HG03175 (cell line): Measurements from ENCODE around the gene OR8K5.
"Not testable (repeated sequence)": the region's sequence is repeated elsewhere in the genome, so short reads cannot be mapped to it uniquely, and the experiment has no call there.

Experiments used
- ATAC-seq: cut with Tn5 transposase; IDR thresholded peaks from one replicate; pipeline ENCODE4 v1.9.1; 2021; ENCODE audit warnings: mild to moderate bottlenecking, moderate library complexity; ENCODE audit not compliant: unreplicated experiment

OR8K5 gene, protein sequence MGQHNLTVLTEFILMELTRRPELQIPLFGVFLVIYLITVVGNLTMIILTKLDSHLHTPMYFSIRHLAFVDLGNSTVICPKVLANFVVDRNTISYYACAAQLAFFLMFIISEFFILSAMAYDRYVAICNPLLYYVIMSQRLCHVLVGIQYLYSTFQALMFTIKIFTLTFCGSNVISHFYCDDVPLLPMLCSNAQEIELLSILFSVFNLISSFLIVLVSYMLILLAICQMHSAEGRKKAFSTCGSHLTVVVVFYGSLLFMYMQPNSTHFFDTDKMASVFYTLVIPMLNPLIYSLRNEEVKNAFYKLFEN

DNA sequence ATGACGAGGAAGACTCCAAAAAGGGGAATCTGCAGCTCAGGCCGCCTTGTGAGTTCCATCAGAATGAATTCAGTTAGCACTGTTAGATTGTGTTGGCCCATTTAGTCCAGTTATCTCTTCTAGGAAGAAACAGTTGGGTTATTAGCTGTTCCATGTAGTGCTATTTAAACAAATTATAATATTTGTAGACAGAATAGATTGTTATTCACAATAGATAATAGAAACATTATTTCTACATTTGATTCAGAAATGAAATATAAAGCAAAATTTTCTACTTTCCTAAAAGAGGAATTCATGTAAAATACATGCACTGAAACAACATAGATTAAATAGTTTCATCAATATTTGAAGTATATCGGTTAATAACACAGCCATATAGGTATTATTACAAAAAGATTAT, at the start of gene OR8K5:
Gene OR8K5 (minus strand): TSS at position 101 of the 400 bp plus-strand sequence. CDS start 0 bp downstream, at position 101.
- ATAC-seq = no peak

- ATAC-seq = no peak
Observed at GRCh38 chr11:56207790-56208189, 47.7 kb upstream of the OR8K5 start.

DNA sequence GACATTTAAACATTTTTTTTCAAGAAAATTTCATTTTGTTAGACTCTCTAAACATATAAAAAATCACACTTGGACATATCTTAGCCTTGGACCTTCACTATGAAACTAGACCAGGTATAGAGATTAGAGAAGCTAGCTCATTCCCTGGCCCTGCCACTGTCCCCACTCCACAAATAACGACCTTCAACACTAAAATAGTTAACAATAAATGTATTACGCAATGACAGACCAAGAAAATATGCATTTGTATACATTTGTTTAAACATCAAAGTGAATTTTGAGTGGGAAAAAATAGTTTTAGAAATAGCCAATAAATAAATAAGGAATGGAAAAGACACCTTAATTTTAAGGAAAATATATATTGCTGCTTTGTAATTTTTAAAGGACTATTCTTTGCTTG, 37.2 kb upstream of the OR8K5 start:
- ATAC-seq = no peak

- ATAC-seq = no peak
Observed at GRCh38 chr11:56196705-56197104, 36.6 kb upstream of the OR8K5 start.

DNA sequence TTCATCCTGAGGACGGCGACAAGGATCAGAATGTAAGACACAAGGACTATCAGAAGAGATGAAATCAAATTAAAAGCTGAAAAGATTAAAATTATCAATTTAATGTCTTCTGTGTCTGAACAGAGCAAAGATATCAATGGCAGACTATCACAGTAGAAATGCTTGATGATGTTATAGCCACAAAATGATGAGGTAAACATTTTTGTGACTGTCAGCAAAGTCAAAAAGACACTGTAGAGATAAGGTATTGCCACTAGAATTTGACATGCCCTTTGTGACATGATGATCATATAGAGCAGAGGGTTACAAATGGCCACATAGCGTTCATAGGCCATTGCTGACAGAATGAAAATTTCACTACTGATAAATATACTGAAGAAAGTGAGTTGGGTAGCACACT, 28.5 kb upstream of the OR8K5 start:
- ATAC-seq = no peak

DNA sequence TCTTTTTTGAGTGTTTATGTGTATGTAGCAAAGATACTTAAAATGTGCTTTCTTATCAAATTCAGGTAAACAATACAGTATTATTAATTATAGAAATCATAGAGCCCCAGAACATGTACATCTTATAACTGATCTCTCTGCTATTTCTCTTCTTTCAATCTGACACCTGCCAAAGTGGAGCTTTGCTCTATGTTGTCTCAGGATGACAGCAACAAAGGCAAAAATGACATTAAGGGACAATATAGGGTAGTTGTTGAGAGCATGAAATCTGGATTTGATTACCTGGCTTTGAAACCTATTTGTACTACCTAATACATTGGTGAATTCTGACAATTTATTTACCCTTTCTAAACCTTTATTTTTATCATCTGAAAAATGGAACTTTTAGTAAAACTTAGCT, 23.3 kb upstream of the OR8K5 start:
- no peak for ATAC-seq

GRCh38 chr11:56176318-56176717, 16.2 kb upstream of the OR8K5 start, which contains the start of gene OR5J2:
Gene OR5J2 (plus strand): TSS chr11:56176618. CDS start chr11:56176618, 0 bp downstream.
- ATAC-seq = no peak

- no peak for ATAC-seq
Observed at GRCh38 chr11:56172256-56172830, 12.2 kb upstream of the OR8K5 start.

DNA sequence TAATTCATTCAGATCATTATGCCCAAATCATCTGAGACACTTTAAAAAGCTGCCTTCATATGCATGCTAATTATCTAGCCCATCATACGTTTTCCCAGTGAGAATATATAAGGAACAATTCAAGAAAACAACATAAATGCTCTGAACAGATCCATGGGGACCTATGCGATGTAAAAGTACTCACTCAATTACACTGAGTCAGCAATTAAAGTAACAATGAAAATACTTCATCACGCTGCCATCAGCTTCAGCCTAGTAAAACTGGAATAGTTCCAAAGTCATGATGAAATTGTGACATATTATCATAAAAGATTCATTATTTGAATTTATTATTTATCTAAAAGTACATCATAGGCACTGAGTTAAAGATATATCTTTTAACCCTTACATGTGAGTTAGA, 3.7 kb upstream of the OR8K5 start:
- no peak for ATAC-seq

DNA sequence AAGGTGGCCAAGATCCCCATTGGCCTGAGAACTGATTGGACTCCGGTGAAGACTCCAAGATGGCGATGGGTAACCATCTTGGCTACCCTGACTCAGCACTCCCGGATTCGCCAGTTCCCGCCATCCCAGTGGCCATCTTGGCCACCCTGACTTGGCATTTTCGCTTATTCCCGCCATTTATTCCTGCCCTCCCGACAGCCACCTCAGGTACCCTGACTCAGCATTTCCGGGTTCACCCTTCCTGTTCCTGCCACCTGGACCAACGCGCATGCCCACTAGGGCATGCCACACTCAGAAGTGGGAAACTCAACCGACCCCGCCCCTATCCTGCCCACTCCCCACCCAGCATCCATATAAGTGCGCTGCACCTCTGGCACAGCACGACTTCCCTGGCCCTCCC, 7.8 kb downstream of the OR8K5 start:
- ATAC-seq = no peak

- ATAC-seq = no peak
Observed at GRCh38 chr11:56151376-56151775, 8.7 kb downstream of the OR8K5 start.

DNA sequence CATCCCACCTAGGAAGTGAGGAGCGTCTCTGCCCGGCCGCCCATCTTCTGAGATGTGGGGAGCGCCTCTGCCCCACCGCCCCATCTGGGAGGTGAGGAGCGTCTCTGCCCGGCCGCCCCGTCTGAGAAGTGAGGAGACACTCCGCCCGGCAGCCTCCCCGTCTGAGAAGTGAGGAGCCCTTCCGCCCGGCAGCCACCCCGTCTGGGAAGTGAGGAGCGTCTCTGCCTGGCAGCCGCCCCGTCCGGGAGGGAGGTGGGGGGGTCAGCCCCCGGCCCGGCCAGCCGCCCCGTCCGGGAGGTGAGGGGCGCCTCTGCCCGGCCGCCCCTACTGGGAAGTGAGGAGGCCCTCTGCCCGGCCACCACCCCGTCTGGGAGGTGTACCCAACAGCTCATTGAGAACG, 16.4 kb downstream of the OR8K5 start:
- ATAC-seq = not testable (repeated sequence)

DNA sequence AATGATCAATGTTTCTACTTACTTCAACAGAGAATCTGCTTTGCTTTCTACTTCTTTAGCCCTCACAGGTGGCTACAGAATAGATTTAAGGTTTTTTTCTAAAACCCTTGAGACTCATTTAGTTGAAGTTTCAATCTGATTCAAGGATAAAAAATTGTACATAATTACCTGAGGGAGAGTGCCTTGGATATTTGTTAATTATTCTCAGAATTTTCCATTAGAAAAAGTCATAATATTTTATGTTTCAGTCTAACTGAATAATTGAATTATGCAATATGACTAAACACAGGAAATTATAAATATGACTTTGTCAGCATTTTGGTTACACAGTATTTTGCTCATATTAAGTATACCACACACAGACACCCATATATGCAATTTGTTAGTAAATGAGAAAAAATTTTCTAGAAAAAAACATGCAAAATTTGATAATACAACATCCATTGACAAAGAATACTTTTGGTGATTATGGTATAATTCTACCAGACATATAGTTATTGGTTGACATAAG, 19.9 kb downstream of the OR8K5 start, which contains the start of gene OR8J3:
Gene OR8J3 (minus strand): TSS at position 51 of the 511 bp plus-strand sequence. CDS start 2,483 bp downstream, outside the sequence.
- ATAC-seq = no peak

DNA sequence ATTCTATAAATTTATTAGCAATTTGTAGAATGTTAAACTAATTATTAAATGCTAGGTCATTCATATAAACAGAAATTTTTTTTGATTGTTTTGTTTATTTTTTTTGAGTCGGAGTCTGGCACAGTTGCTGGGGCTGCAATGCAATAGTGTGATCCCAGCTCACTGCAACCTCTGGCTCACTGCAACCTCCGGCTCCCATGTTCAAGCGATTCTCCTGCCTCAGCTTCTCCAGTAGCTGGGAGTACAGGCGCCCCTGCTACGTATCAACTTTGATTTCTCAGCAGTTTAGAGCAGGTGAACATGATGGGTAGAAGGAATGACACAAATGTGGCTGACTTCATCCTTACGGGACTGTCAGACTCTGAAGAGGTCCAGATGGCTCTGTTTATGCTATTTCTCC, 38.0 kb downstream of the OR8K5 start, which contains the start of gene OR8H3:
Gene OR8H3 (plus strand): TSS at position 301 of the 400 bp plus-strand sequence. CDS start 0 bp downstream, at position 301.
- ATAC-seq = no peak
